ENCODE results near the gene PER1.
A peak's percentile ranks its signal among the peaks of the same experiment; 100 is the strongest.
"Not testable (repeated sequence)": the region's sequence is repeated elsewhere in the genome, so short reads cannot be mapped to it uniquely, and the experiment has no call there.

The PER1 gene

GRCh38 chr17:8118769-8119580, 33.2 kb downstream of the PER1 start:
- ATAC-seq: peak; percentile 66

- peak; percentile 2 to 5 for ATAC-seq
Measured at GRCh38 chr17:8117980-8118768, 34.0 kb downstream of the PER1 start, which contains the start of gene ALOXE3. Gene ALOXE3, minus strand, starts transcription at chr17:8118514. Its CDS starts 524 bp downstream, at chr17:8117990.

- no peak for ATAC-seq
Measured at GRCh38 chr17:8117367-8117979, 34.7 kb downstream of the PER1 start.

DNA sequence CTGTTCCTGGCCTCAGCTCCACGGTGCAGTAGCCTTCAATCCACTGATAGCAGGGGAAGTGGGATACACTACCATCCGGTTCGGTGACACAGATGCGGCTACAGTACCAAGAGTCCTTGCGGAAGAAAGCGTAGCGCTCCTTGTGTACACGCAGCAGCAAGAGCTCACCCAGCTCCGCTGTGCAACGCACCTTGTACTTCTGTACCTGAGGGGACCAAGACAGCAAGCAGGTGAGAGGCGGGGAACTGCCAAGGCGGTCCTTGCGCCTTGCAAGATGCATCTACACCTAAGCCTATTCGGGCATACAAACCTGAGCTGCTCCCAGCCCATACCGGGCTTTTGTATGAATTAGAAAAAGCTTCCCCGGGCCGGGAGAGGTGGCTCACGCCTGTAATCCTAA, 35.4 kb downstream of the PER1 start:
- no peak for ATAC-seq

- ATAC-seq: no peak
Measured at GRCh38 chr17:8110907-8111306, 41.3 kb downstream of the PER1 start.

DNA sequence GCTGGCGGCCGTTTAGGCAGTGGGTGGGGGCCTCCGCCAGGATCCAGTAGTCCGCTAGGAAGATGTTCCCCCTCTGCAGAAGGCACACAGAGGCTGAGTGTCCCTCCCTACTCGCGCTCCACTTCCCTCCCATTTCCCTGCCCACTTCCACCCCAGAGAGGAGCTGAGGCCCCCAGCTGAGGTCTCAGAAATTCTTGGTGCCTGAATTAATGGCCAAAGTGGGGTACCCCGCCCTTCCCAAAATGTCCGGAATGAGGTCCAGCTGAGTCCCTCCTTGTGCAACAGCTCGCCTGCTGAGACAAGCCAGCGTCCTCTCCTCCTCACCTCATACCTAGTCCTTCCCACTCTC, 41.8 kb downstream of the PER1 start:
- ATAC-seq: no peak

DNA sequence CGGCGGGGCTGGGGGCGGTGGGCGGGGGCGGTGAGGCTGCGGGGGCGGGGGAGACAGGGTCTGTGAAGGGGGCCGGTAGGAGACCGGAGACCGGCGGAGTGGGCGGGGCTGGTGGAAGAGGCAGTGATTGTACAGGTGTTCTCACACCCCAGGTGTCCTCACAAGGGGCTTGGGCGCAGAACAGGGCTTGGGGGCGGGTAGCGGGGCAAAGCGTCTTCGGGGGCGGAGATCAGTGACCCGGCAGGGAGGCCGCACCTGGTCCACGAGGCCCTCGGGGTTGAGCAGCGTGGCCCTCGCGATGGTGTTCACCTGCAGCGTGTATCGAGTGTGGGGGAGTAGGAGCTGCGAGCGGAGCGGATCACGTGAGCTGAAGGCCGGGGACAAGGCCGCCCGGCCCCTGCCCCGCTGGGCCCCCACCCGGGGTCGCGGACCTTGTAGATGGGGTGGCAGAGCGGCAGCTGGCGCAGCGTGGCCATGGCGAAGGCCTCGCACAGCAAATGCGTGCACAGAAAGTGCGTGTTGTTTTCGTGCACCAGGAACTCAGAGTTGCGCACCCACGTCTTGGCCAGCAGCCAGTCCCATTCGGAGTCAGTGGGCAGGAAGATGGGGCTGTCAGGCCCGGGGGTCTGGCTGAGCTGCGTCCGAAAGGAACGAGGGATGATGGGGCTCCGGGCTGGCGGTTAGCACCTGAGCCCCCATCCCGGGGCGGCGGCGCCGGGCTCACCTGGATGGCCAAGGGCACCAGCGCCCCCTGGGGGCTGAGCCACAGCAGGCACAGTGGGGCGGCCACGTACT, 42.3 kb downstream of the PER1 start:
- ATAC-seq: peak; percentile 96 to 97

DNA sequence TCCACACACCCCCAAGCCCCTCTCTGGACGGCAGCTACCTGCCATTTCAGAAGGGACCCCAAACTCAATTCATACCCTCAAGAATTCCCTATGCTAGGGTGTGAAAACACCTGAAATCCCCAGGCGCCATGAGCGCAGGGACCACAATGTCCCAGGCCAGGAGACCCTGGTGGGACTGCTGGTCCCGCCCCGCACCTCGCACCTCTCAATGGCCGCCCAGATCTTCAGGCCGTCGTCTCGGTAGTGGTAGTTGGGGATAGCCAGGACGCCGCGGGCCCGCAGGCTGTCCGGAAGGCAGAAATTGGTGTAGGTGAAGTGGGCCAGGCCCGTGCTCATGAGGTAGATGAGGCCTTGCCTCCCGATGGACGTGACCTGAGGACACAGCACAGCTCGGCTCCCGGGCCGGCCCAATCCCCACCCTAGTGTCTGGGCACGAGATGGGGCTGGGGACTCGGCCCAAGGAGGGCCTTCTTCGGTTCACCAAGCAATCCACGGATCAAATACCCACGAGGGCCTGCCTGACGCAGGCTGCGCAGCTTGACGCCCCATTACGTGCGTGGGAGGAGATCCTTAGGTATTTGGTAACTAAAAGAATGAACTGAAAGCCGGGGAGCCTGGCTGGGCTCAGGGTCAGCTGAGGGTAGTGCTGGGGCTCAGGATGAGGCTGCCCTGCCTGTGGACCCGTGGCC, 43.1 kb downstream of the PER1 start:
- ATAC-seq: no peak

GRCh38 chr17:8106980-8107379, 45.2 kb downstream of the PER1 start:
- not testable (repeated sequence) for ATAC-seq

- no peak for ATAC-seq
Measured at GRCh38 chr17:8105957-8106398, 46.2 kb downstream of the PER1 start.

DNA sequence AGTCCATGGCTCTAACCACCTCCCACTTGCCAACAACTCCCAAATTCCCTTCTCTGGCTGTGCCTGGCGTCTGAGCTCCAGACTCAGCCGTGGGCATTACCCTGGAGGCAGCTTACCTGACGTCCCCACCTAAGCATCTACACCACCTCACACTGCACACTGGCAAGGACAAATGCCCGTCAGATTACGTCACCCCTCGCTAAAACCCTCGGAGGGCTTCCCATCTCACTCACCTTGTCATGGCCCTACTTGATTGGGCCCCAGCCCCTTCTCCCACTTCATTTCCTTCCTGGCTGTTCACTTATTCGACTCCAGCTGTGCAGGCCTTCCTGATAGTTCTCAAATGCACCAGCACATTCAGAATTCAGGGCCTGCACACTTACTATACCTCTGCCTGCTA, 47.3 kb downstream of the PER1 start:
- no peak for ATAC-seq

DNA sequence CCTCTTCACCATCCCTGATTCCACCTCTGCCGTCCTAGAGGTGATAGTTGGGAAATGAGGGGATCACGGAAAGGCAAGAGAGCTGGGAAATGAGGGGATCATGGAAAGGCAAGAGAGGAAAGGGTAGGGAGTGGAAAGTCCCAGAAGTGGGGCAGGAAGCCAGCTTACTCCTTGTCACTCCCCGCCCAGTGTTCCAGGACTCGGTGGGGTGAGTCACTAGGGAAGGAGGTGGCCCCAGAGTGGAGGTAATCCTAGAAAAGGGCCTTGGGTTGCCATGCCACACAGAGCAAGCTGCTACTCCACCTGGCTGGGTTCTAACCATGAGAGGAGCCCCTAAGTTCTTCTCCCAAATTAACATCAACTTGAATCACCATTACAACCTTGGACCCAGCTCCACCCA, 48.7 kb downstream of the PER1 start:
- ATAC-seq: no peak

GRCh38 chr17:8101721-8102120, 50.5 kb downstream of the PER1 start:
- ATAC-seq: no peak

GRCh38 chr17:8100763-8101162, 51.4 kb downstream of the PER1 start:
- ATAC-seq: no peak

DNA sequence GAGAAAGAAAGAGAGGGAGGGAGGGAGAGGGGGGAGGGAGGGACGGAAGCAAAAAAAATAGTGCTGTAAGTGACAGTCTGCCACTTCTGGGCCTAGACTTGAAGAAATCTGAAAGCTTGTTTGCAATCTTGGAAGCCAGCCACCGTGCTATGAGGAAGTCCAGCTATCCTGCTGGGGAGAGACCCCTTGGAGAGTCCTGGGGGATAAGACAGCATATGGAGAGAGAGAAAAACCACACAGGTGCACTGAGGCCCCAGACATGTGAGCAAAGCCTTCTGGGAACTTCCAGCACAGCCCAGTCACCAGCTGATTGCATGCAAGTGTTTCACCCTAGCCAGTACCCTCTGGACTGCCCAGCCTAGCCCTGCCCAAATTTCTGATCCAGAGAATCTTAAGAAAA, 52.1 kb downstream of the PER1 start:
- ATAC-seq: no peak

DNA sequence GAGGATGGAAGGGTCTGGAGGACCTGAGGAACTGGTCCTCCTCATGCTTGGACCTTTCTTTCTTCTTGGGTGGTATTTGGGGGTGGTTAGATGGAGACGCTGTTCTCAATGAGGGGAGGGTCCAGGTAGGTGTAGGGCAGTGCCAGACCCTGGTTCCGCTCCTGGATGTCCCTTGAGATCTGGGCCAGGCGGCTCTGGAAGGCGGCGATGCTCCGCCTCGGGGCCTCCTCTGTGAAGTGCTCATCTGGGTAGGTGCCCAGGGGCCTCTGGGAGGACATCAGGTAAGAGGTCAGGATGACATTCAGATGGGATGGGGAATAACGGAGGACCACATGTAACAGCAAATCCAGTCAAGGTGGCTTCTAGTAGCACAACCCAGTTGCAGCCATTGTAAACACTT, 55.7 kb downstream of the PER1 start:
- no peak for ATAC-seq

GRCh38 chr17:8095361-8095760, 56.8 kb downstream of the PER1 start:
- ATAC-seq: no peak

DNA sequence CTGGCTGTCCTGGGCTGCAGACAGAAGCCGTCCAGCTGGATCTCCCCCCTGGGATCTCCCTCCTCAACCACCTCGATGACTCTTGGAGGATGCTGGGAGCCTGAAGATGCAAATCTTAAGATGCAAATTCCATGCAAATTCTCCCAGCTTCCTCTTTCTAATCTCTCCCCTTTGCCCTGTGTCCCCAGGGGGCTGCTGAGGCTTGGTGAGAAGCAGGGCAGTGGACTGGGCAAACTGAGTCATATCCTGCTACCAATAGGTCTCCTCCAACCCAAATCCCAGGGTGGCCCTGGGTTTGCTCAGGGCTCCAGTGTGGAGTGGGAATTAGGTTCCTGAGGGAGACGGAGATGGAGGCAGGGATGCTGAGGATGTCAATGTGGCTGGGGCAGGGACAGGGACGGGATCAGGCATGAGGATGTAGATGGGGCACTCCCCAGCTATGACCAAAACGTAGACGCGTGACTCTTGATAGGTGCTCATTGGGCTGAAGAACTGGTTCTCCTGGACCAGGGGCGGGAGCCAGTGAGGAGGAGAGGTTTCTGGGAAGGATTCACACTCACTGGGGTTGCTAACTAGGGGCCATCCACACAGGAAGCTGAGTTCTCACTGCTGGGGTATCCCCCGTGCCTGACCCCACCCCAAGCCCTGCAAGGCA, 61.0 kb downstream of the PER1 start:
- ATAC-seq: no peak
